HG03469 (cell line): ENCODE measurements around the gene CTNND2.

ENCODE experiments used
- ATAC-seq: cut with Tn5 transposase; IDR thresholded peaks from one replicate; pipeline ENCODE4 v1.9.1; 2021; ENCODE audit warnings: mild to moderate bottlenecking, moderate library complexity, moderate number of reproducible peaks; ENCODE audit not compliant: unreplicated experiment

The CTNND2 gene

DNA sequence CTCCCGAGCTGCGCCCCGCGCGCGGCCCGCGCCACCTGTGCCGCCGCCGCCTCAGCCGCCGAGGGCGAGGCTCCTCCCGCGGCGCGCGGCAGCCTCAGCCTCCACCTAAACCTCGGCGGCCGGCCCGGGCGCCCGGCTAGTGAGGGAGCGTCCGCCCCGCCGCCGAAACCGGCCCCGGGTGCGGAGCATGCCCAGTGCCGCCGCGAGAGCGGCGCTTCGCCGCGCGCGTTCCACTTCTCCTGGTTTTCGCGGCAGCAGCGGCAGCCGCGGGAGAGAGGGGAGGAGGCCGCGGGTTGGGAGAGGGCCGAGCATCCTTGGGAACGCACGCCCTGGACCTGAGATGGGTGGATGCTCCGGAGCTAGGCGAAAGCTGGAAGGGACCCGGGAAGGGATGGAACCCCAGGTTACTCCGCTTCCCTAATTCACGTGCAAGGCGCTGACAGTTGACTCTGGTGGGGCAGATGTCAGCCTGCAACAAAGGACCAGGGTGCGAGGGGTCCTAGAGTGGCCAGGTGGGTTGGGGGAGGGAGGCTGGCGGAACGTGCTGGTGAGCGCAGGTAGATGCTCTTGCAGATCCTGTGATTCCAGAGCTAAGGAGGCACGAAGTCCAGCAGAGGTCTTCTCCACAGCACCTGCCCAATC is at the start of gene CTNND2:
TSS of gene CTNND2 (minus strand) at position 182 of the 642 bp plus-strand sequence. CDS start 593 bp downstream, outside the sequence.
- ATAC-seq: no peak

GRCh38 chr5:11946317-11946716 is 42.1 kb upstream of the CTNND2 start:
- ATAC-seq: no peak

DNA sequence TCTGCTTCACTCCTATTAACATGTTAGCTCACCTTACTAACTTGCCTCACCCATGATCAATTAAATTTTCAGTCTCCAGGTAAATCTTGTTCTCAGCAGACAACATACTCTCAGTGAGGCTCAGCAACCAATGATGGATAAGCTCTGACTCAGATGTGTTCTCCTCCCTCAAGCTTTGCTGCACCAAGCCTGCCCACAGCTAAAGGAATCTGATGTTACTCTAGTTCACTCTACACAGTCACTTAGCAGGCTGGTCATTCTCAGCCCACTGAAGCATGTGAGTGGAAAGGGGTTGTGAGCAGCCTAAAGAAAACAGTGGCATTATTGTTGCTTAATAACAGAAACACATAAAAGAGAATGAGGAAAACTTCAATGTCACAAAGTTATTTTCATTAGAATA is 37.3 kb upstream of the CTNND2 start:
- ATAC-seq: no peak

GRCh38 chr5:11931638-11932037 is 27.4 kb upstream of the CTNND2 start:
- ATAC-seq: no peak

- ATAC-seq: no peak
Measured at GRCh38 chr5:11928909-11929308, 24.7 kb upstream of the CTNND2 start.

DNA sequence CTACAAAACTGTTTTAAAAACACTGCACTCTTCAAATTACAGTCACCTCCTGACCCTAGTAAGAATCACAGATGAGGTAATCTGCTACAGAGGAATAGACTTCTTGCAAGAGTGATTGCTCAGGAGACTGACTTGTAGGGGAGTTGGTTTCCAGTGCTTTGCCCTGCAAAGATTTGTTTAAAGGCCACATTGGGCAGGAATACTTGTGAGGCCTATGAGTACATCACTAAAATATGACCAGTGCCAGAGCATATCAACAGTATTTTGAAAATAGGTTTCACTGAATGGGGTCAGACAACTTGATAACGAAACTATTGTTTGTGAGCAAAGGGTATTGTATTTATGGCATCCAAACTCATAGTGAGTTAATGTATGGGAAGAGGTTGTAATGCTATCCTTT is 21.5 kb upstream of the CTNND2 start:
- no peak for ATAC-seq

DNA sequence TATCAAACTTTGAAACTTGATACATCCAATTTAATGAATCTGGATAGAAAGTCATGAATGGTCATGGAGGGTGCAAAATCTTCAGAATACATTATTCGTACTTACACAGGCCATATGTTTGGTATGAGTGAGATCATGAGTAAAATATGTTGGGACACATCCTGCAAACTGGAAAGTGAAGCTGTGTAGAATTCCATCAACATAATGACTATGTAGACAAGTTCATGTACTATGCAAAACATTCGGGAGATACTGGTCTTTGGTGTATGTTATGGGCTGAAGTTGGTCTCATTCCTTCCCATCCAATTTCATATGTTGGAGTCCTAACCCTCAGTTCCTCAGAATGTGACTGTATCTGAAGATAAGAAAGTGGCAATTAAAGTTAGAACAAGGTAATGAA is 18.1 kb upstream of the CTNND2 start:
- ATAC-seq: no peak

DNA sequence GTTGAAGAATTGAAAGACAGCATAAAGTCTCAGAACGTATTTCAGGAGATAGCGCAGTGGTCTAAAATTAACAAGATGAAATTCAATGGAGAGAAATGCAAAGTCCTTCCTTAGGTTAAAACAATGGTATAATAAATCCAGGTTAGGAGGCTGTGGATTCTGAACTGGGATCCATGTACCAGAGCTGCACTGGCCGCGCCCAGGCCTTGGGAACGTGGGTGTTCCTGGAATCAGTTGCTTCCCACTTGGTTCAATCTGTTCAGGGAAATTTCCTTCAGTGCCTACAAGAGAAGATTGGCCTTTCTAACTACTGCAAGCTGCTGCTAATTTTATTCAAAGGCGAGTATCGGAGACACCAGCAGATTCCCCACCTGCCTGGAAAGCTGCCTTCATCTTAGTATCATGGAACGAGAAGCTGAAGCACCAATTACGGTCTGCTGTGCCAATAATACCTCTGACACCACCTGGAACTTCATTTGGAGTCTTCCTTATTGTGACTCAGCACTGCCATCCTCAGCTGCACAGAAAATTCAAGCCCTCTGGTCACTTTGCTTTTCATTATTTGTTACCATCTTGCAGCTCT is 14.3 kb upstream of the CTNND2 start:
- ATAC-seq: no peak

DNA sequence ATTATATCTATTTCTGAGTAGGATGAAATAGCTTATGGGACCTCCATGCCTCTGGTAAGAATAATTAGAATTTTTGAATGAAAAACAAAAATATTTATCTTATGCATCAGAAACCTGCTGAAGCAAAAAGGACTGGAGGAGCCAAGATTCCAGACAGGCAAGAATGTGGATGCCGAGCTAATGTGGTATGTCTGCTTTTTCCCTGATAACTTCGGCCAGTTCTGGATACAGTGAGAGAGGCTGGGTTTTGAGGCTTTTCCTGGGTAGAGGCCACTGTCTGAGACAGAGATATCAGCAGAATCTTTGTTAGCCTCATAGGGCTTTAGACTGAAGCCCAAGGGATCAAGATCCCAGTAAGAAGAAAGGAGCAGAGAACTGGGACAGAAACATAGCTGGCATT is 5.2 kb upstream of the CTNND2 start:
- ATAC-seq: no peak

- ATAC-seq: no peak
Measured at GRCh38 chr5:11906497-11906896, 2.3 kb upstream of the CTNND2 start.

DNA sequence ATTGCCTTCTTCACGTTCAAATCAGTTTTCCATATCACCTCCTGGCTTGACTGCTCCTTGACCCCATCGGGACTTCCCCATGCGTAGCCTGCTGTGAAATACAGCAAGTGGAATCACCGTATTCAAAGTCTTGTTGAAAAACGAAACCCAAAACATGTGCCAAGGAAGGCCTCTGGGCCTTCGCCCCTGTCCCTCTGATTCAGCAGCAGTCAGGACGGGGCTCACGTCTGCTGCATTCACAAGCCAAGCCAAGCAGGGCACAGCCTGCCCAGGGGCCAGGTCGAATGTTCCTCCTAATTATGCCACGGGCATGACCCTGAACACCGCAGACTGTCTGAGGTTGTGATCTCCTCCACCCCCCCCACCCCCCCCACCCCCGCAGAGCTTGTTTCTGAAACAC is 960 bp upstream of the CTNND2 start:
- no peak for ATAC-seq

DNA sequence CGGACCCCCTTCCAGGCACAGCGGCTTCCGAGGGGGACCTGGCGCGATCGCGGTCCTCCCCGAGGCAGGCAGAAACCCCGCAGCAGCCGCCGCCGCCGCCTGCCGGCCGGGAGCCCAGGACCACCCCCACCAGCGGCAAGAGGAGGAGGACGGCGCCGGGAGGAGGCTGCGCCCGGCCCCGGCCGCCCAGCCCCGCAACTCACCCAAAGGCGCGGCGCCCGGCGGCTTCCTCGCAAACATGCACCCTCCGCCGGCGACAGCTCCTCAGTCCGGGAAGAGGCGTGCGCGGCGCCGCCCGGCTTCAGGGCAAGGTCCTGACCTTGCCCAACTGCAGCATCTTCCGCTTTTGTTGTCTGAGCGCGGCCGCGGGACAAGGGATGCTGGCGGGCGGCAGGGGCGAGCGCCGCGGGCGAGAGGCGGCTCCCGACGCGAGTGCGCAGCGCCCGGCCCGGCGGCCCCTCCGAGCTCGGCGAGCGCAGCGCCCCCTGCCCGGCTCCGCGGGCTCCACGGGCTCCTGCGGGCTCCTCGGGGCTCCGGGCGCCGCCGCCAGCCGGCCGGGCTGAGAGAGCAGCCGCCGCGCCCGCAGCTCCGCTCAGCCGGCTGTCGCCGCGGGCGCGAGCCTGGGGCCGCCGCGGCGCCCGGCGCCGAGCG is 507 bp downstream of the CTNND2 start:
- no peak for ATAC-seq

GRCh38 chr5:11903121-11903613 is 1.1 kb downstream of the CTNND2 start:
- no peak for ATAC-seq

- no peak for ATAC-seq
Measured at GRCh38 chr5:11902201-11902619, 2.0 kb downstream of the CTNND2 start.

DNA sequence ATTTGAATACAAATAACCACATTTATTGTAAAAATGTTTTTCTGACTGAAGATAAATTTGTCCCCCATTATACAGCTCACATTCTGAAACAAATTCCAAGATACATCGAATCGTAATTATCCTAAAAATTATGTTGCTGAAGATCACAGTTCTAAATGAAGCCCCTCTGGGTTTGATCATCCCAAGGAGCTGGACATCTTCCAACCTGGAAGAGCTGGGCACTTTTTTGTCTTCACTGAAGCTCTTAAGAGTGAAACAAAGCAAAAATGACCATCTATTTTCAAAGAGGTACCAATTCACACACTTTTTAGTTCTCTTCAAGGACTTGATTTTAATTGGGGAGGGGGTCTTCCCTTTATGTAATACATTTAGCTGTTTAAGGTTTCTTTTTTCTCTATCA is 5.5 kb downstream of the CTNND2 start:
- ATAC-seq: no peak

DNA sequence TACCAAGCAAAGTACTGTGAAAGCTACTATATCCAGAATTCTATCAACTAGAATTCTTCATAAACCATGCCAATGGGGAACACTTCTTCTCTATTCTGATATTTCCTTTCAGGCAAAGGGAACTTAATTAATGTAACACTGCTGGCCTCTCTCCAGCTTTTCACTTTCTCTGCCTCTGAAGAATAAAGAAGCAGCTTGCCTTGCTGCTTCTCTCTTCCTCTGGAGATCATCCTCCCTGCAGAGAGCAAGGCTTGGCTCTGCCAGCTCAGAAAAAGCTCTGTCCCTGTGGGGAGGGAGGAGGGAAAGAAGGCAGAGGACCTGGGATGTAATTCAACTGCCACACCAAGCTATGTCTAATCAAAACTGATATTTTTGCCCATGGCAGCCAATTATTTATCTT is 6.5 kb downstream of the CTNND2 start:
- no peak for ATAC-seq

GRCh38 chr5:11894992-11895391 is 9.3 kb downstream of the CTNND2 start:
- no peak for ATAC-seq

- no peak for ATAC-seq
Measured at GRCh38 chr5:11892832-11893231, 11.4 kb downstream of the CTNND2 start.

DNA sequence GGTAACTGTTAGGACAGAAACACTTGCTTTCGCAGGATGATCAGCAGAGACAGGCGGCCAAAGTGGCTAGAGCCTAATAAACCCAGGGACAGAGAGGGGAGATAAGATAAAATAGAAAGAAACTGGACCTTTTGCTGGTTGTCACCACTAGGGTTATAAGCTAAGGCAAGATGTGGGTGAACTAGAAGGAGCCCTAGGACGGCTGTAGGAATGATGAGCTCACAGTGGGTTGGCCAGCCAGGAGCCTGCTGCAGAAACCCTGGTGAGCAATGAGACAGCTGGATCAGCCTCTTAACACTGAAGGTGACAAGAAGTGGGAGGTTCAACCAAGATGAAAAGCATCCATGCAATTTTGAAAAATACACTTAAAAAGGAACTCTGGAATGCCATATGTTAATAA is 13.5 kb downstream of the CTNND2 start:
- no peak for ATAC-seq

GRCh38 chr5:11888221-11888620 is 16.0 kb downstream of the CTNND2 start:
- ATAC-seq: no peak

- no peak for ATAC-seq
Measured at GRCh38 chr5:11878814-11879213, 25.4 kb downstream of the CTNND2 start.

DNA sequence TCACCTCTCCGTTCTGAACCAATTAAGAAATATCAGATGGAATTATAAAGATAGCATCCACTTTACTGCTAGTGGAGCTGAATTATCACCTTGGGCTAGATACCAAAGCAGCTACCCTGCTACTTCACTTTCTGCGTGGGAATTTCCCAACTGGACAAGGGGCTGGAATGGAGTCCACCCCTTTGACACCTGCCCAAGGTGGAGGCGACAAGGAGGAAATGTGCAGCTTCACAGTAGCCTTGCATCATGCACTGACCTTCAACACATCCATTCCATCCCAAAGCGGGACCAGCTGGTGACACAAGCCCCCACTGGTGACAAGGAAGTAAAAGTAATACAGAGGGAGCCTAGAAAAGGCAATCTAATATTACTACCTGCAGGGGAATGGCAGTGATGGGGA is 30.7 kb downstream of the CTNND2 start:
- no peak for ATAC-seq
